Measurements from ENCODE around the gene TXNIP. TPM values are rescaled to one million over a fixed set of nuclear protein-coding genes. Genes with fewer than 3 reads are reported as not detected.

TXNIP gene
- total and polyA plus RNA-seq, 2 experiments from 2014 or later: 22.8 to 29.1 TPM

DNA sequence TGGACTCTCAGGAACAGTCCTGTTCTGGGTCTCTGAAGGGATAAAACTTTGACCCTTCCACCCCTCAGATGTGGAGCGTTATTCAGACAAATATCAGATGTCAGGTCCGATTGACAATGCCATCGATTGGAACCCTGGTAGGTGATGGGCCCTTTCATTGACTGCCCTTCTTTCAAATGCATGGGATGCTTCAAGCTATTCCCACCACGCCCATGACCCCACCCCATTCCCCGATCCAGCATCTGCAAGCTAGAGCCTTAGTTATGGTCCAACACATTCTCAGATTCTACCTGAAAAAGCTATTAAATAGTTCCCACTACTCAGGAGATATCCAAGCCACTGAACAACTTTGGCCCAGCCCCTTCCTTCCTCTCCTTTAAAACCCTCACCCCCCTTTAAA is 19.4 kb downstream of the TXNIP start (continued):
- no peak for TF ChIP-seq CTCF (conservative IDR thresholded peaks at IDR 0.05; ENCODE audit: low read depth in 2 of 2)
- TF ChIP-seq EZH2 (IDR thresholded peaks at IDR 0.05; ENCODE audit: low read depth, unreplicated experiment): no peak
- TF ChIP-seq STAT1 (IDR thresholded peaks at IDR 0.05; ENCODE audit: unreplicated experiment): no peak
- no peak for TF ChIP-seq ZNF114 (CRISPR knock-in tag; IDR thresholded peaks at IDR 0.05)
- TF ChIP-seq, protein P1, sequence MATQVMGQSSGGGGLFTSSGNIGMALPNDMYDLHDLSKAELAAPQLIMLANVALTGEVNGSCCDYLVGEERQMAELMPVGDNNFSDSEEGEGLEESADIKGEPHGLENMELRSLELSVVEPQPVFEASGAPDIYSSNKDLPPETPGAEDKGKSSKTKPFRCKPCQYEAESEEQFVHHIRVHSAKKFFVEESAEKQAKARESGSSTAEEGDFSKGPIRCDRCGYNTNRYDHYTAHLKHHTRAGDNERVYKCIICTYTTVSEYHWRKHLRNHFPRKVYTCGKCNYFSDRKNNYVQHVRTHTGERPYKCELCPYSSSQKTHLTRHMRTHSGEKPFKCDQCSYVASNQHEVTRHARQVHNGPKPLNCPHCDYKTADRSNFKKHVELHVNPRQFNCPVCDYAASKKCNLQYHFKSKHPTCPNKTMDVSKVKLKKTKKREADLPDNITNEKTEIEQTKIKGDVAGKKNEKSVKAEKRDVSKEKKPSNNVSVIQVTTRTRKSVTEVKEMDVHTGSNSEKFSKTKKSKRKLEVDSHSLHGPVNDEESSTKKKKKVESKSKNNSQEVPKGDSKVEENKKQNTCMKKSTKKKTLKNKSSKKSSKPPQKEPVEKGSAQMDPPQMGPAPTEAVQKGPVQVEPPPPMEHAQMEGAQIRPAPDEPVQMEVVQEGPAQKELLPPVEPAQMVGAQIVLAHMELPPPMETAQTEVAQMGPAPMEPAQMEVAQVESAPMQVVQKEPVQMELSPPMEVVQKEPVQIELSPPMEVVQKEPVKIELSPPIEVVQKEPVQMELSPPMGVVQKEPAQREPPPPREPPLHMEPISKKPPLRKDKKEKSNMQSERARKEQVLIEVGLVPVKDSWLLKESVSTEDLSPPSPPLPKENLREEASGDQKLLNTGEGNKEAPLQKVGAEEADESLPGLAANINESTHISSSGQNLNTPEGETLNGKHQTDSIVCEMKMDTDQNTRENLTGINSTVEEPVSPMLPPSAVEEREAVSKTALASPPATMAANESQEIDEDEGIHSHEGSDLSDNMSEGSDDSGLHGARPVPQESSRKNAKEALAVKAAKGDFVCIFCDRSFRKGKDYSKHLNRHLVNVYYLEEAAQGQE (IDR thresholded peaks at IDR 0.05; ENCODE audit: unreplicated experiment): no peak
- no peak for TF ChIP-seq ETS1 (IDR thresholded peaks at IDR 0.05)

DNA sequence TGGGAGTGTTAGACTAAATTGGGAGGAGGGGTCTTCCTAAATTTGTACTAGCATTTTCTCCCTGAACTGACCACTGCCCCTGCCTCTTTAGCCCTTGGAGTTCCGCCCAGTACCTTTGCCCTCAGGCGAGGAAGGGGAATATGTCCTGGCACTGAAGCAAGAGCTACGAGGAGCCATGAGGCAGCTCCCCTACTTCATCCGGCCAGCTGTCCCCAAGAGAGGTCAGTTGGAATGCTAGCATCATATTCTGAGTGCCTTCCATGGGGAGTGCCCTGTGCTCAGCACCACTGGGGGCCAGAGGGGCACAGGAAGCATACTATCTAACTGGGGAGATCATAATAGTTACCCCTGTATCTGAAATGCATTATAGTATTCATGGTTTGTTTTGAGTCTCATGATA is 21.2 kb downstream of the TXNIP start:
- no peaks in the 10 kb centered on the region for H3K9me3 Mint-ChIP-seq
- Histone ChIP-seq H3K4me3 (no peak overlapping the region), H3K79me2 (replicated peaks; ENCODE audit: insufficient read depth) (no peaks in the 10 kb centered on the region), H3K27ac (ENCODE audit: low read depth) (no peak overlapping the region), H2AFZ (no peak overlapping the region), H3F3A (replicated peaks; ENCODE audit: low read depth) (no peaks in the 10 kb centered on the region), H3K36me3 (ENCODE audit: insufficient read depth) (no peaks in the 10 kb centered on the region), H4K20me1 (replicated peaks; ENCODE audit: insufficient read depth) (no peaks in the 10 kb centered on the region), H3K27me3 (ENCODE audit: insufficient read depth) (no peaks in the 10 kb centered on the region), H3K4me1 (ENCODE audit: insufficient read depth) (peaks cover 17% of the 10 kb centered on the region), H3K4me2 (no peak overlapping the region), H3K9me2 (ENCODE audit: insufficient read depth) (no peaks in the 10 kb centered on the region)
- ATAC-seq (no peak), DNase-seq (ENCODE audit: low spot score) (no peak)
- H3K27me3 Mint-ChIP-seq (ENCODE audit: insufficient read depth, low read depth, poor library complexity): peaks cover 2% of the 10 kb centered on the region
- H3K4me1 Mint-ChIP-seq: no peaks in the 10 kb centered on the region; the same call in 2 of the 3 replicates
- H3K4me3 Mint-ChIP-seq: no peak overlapping the region
- H3K27ac Mint-ChIP-seq: peak overlapping the region; percentile 49
- no peak for TF ChIP-seq EZH2phosphoT487 (IDR thresholded peaks at IDR 0.05; ENCODE audit: unreplicated experiment)
- no peaks in the 10 kb centered on the region for H3K36me3 Mint-ChIP-seq (ENCODE audit: low read depth)

GRCh38 chr1:145974721-145975120 is 21.7 kb downstream of the TXNIP start:
- H2AFZ ChIP-seq: no peak overlapping the region
- H3K4me3 ChIP-seq: no peak overlapping the region
- no peaks in the 10 kb centered on the region for H3K9me3 Mint-ChIP-seq
- H3K4me1 Mint-ChIP-seq: no peaks in the 10 kb centered on the region; the same call in 2 of the 3 replicates
- no peak overlapping the region for H3K27ac ChIP-seq (ENCODE audit: low read depth)
- peaks cover 12% of the 10 kb centered on the region for H3K4me1 ChIP-seq (ENCODE audit: insufficient read depth)
- no peaks in the 10 kb centered on the region for H3K27me3 ChIP-seq (ENCODE audit: insufficient read depth)
- no peaks in the 10 kb centered on the region for H3K9me2 ChIP-seq (ENCODE audit: insufficient read depth)
- H4K20me1 ChIP-seq (replicated peaks; ENCODE audit: insufficient read depth): no peaks in the 10 kb centered on the region
- H3K4me2 ChIP-seq: no peak overlapping the region
- H3K27me3 Mint-ChIP-seq (ENCODE audit: insufficient read depth, low read depth, poor library complexity): peaks cover 2% of the 10 kb centered on the region
- no peaks in the 10 kb centered on the region for H3K36me3 ChIP-seq (ENCODE audit: insufficient read depth)
- ATAC-seq (no peak), DNase-seq (ENCODE audit: low spot score) (no peak)
- H3F3A ChIP-seq (replicated peaks; ENCODE audit: low read depth): no peaks in the 10 kb centered on the region
- no peak overlapping the region for H3K27ac Mint-ChIP-seq
- H3K79me2 ChIP-seq (replicated peaks; ENCODE audit: insufficient read depth): no peaks in the 10 kb centered on the region
- H3K4me3 Mint-ChIP-seq: no peak overlapping the region
- no peaks in the 10 kb centered on the region for H3K36me3 Mint-ChIP-seq (ENCODE audit: low read depth)
- TF ChIP-seq EZH2 (IDR thresholded peaks at IDR 0.05; ENCODE audit: low read depth, unreplicated experiment) (no peak), CREB1 (CRISPR knock-in tag; IDR thresholded peaks at IDR 0.05; ENCODE audit: low read depth) (no peak)
